ENCODE measurements around the gene DHRS1. TPM values are rescaled to one million over a fixed set of nuclear protein-coding genes. Genes with fewer than 3 reads are reported as not detected.
A peak's percentile ranks its signal among the peaks of the same experiment; 100 is the strongest.

DHRS1 gene
- total and polyA plus RNA-seq, 9 of the 15 experiments (the other 6 are each of a cell fraction or from before 2014, with no cell fraction given) = 7.3 to 33.6 (median 13.3) TPM

GRCh38 chr14:24271134-24271833, 28.3 kb downstream of the DHRS1 start, which contains the start of gene RABGGTA (continued):
- TF ChIP-seq EP400 (IDR thresholded peaks at IDR 0.05) = peak; percentile 84
- no peak for TF ChIP-seq ZKSCAN1 (IDR thresholded peaks at IDR 0.05; ENCODE audit: low read depth, low read length)
- TF ChIP-seq SP2 (IDR thresholded peaks at IDR 0.05; ENCODE audit: extremely low read depth, low read depth, low read length, poor library complexity, severe bottlenecking) = peak; percentile 97
- TF ChIP-seq ELF4 (CRISPR knock-in tag; IDR thresholded peaks at IDR 0.05) = no peak
- TF ChIP-seq PURB (CRISPR knock-in tag; IDR thresholded peaks at IDR 0.05; ENCODE audit: low read depth) = no peak
- TF ChIP-seq ARID3B (CRISPR knock-in tag; IDR thresholded peaks at IDR 0.05; ENCODE audit: borderline replicate concordance) = no peak
- no peak for TF ChIP-seq MBD2 (IDR thresholded peaks at IDR 0.05; ENCODE audit: borderline replicate concordance, low read depth)
- no peak for TF ChIP-seq STAT6 (CRISPR knock-in tag; IDR thresholded peaks at IDR 0.05)
- no peak for TF ChIP-seq RFX1 (IDR thresholded peaks at IDR 0.05)
- TF ChIP-seq CGGBP1 (CRISPR knock-in tag; IDR thresholded peaks at IDR 0.05) = no peak
- TF ChIP-seq RBM34 (IDR thresholded peaks at IDR 0.05; ENCODE audit: borderline replicate concordance, insufficient read depth, low read length) = no peak
- no peak for TF ChIP-seq ZBTB17 (CRISPR knock-in tag; IDR thresholded peaks at IDR 0.05)
- TF ChIP-seq POU5F1 (IDR thresholded peaks at IDR 0.05; ENCODE audit: borderline replicate concordance, low read depth, low read length, partially characterized antibody) = no peak
- no peak; the same call in 1 of the 2 replicates for TF ChIP-seq ARID1B (IDR thresholded peaks at IDR 0.05)
- TF ChIP-seq ETV5 (CRISPR knock-in tag; IDR thresholded peaks at IDR 0.05; ENCODE audit: low read depth) = peak; percentile 83
- TF ChIP-seq LCOR (CRISPR knock-in tag; IDR thresholded peaks at IDR 0.05) = no peak
- no peak for TF ChIP-seq ATF4 (CRISPR knock-in tag; IDR thresholded peaks at IDR 0.05)
- TF ChIP-seq JUND (IDR thresholded peaks at IDR 0.05; ENCODE audit: borderline replicate concordance, low read depth, low read length) = peak; percentile 63; the same call in 1 of the 2 replicates
- TF ChIP-seq JUND (tag; IDR thresholded peaks at IDR 0.05; ENCODE audit: borderline replicate concordance, low read depth, low read length) = no peak; the same call in 2 of the 3 replicates

Data from K562 (cell line).